ENCODE measurements around the gene FKBP4.

- no peak for TF ChIP-seq CTCF (IDR thresholded peaks at IDR 0.05)
- TF ChIP-seq POLR2A (IDR thresholded peaks at IDR 0.05): no peak
Observed at GRCh38 chr12:2836574-2836973, 41.8 kb downstream of the FKBP4 start.
